Naive thymus-derived CD8-positive, alpha-beta T cell (primary cell): Measurements from ENCODE around the gene CKAP2L. TPM values are rescaled to one million over a fixed set of nuclear protein-coding genes. Genes with fewer than 3 reads are reported as not detected.

Experiments
- ATAC-seq, 2 donors: fragments of 150-1000 bp; cut with Tn5 transposase in 1 of 2; sonication (Bioruptor Pico), chemical (Tn5 transposase) in 1 of 2; 1 replicate in 1 of 2; 2 replicates in 1 of 2; pipeline ENCODE4 v1.10.0; 2021; ENCODE audit warnings: mild to moderate bottlenecking in 2 of 2, moderate library complexity in 2 of 2
- POLR2A ChIA-PET: fragments of 350-600 bp; sonication (Branson Sonifier 250); formaldehyde crosslinking; loops from one replicate; lab custom pipeline; 2021; ENCODE audit warnings: antibody characterized with exemption; lab: Charles Lee
- DNase-seq, 10 donors: peaks; one replicate each; pipeline versions ENCODE4 v3.0.0 to v3.0.0-alpha.2; 2020 to 2022
- H3K27ac Mint-ChIP-seq, 10 donors: one replicate each; pipeline ENCODE4 v1.8.0; 2020 to 2022; ENCODE audit warnings: mild to moderate bottlenecking in 10 of 10, mixed read lengths in 10 of 10, moderate library complexity in 4 of 10, inconsistent platforms in 1 of 10
- H3K27me3 Mint-ChIP-seq, 5 donors: one replicate each; pipeline ENCODE4 v1.8.0; 2021 to 2022; ENCODE audit warnings: mixed read lengths in 5 of 5
- H3K36me3 Mint-ChIP-seq, 3 donors: one replicate each; pipeline ENCODE4 v1.8.0; 2020 to 2022; ENCODE audit warnings: mixed read lengths in 3 of 3, mild to moderate bottlenecking in 2 of 3, inconsistent platforms in 1 of 3
- H3K4me1 Mint-ChIP-seq, 4 donors: one replicate each; pipeline ENCODE4 v1.8.0; 2021 to 2022; ENCODE audit warnings: mixed read lengths in 4 of 4
- H3K4me3 Mint-ChIP-seq, 10 donors: one replicate each; pipeline ENCODE4 v1.8.0; 2020 to 2022; ENCODE audit warnings: mild to moderate bottlenecking in 10 of 10, mixed read lengths in 10 of 10, moderate library complexity in 6 of 10, inconsistent platforms in 1 of 10
- H3K9me3 Mint-ChIP-seq, 9 donors: one replicate each; pipeline ENCODE4 v1.8.0; 2020 to 2022; ENCODE audit warnings: mixed read lengths in 9 of 9, mild to moderate bottlenecking in 3 of 9, inconsistent platforms in 1 of 9, moderate library complexity in 1 of 9
- polyA plus RNA-seq, 3 donors: library from polyadenylated mRNA; unstranded; fragments of 300-500 nt; fragmentation: Illumina TruSeq; gene quantifications; one replicate each; pipeline ENCODE4 v1.2.3, GENCODE V29; 2021
- total RNA-seq, 8 experiments: library from RNA in 2 of 8; stranded (reverse) in 2 of 8; gene quantifications; one replicate each; pipeline ENCODE4 v1.2.3 and lab custom pipeline; 2021 to 2026

The CKAP2L gene
- total and polyA plus RNA-seq, 5 experiments from 2014 or later = not detected

DNA sequence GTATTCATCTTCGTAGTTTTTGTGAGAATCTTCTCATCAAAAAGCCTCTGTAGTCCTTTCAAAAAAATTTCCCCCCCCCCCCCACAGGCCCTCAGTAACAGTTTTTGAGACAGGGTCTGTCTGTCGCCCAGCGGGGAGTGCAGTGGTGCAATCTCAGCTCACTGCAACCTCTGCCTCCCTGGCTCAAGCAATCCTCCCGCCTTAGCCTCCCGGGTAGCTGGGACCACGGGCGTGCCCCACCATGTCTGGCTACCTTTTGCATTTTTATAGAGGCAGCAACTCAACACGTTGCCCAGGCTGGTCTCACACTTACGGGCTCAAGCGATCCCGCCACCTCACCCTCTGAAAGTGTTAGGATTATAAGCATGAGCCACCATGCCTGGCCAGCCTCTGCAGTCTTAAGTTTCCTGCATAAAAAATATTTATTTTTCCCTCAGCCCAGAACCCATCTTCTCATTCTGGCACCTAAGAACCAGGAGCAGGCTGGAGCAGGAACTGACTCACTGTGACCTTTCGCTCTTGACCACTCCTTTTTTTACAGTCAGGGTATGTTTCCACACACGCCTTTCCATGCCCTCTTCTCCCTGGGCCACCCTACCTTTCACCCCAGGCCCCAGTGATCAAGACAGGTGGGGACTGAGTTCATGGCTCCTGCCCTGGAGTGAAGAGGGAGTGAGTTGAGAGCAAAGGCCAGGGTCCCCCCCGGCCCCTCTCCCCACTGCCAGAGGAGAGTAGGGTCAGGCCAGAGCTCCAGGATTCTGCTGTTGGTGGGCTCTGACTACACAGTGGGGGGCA lies 76.1 kb downstream of the CKAP2L start:
- Mint-ChIP-seq H3K4me1 (peaks cover 4 to 40% (median 15%) of the 10 kb centered on the region in 4 donors), H3K4me3 (no peak overlapping the region), H3K27ac (no peak overlapping the region), H3K9me3 (no peaks in the 10 kb centered on the region), H3K27me3 (peaks cover 0 to 2% (median 0%) of the 10 kb centered on the region in 5 donors), H3K36me3 (no peaks in the 10 kb centered on the region)
- POLR2A ChIA-PET = interaction anchor here (0.7 to 1.1 kb wide), 3 partner anchors 7 to 58 kb away, joined by 3 to 4 read pairs (median 4); no protein-coding TSS in a partner anchor
- DNase-seq (no peak), ATAC-seq (no peak)

GRCh38 chr2:112687522-112687921 lies 76.9 kb downstream of the CKAP2L start:
- Mint-ChIP-seq H3K27me3 (peaks cover 0 to 2% (median 0%) of the 10 kb centered on the region in 5 donors), H3K36me3 (no peaks in the 10 kb centered on the region), H3K9me3 (no peaks in the 10 kb centered on the region), H3K4me3 (no peak overlapping the region), H3K27ac (no peak overlapping the region), H3K4me1 (peaks cover 0 to 33% (median 10%) of the 10 kb centered on the region in 4 donors)
- DNase-seq = no peak
- POLR2A ChIA-PET = interaction anchor here (0.5 to 1.1 kb wide), 4 partner anchors 8 to 57 kb away, joined by 3 to 4 read pairs (median 4); no protein-coding TSS in a partner anchor
- ATAC-seq = no peak

Other genes starting within 250 kb of the CKAP2L start
- 10 to 100 TPM; 28.5 to 33.8 TPM for gene POLR1B, start 222.1 kb downstream of the CKAP2L start, total RNA-seq
- 10 to 100 TPM; 14.9 to 23.8 (median 17.5) TPM for gene POLR1B, start 222.1 kb downstream of the CKAP2L start, polyA plus RNA-seq
- gene CHCHD5, start 180.0 kb downstream of the CKAP2L start, total RNA-seq = 10 to 100 TPM; 20.8 to 27.1 TPM
- 10 to 100 TPM; 43.6 to 61.7 (median 46.2) TPM for gene CHCHD5, start 180.0 kb downstream of the CKAP2L start, polyA plus RNA-seq
- 10 to 100 TPM; 71.2 to 75.6 TPM for gene SLC20A1, start 118.7 kb downstream of the CKAP2L start, total RNA-seq
- 10 to 100 TPM; 17.0 to 33.7 (median 21.2) TPM for gene SLC20A1, start 118.7 kb downstream of the CKAP2L start, polyA plus RNA-seq
- gene NT5DC4, start 43.6 kb downstream of the CKAP2L start, total RNA-seq = not detected
- not detected for gene NT5DC4, start 43.6 kb downstream of the CKAP2L start, polyA plus RNA-seq
- gene IL1A, start 19.9 kb upstream of the CKAP2L start, total RNA-seq = not detected
- gene IL1A, start 19.9 kb upstream of the CKAP2L start, polyA plus RNA-seq = not detected
- gene IL1B, start 72.2 kb upstream of the CKAP2L start, total RNA-seq = not detected
- gene IL1B, start 72.2 kb upstream of the CKAP2L start, polyA plus RNA-seq = not detected
- not detected for gene IL37, start 146.6 kb upstream of the CKAP2L start, total RNA-seq
- gene IL37, start 146.6 kb upstream of the CKAP2L start, polyA plus RNA-seq = not detected
- gene IL36G, start 213.4 kb upstream of the CKAP2L start, total RNA-seq = not detected
- not detected for gene IL36G, start 213.4 kb upstream of the CKAP2L start, polyA plus RNA-seq
- 1 to 10 TPM; 1.2 to 2.1 TPM for gene IL36A, start 240.8 kb upstream of the CKAP2L start, total RNA-seq
- gene IL36A, start 240.8 kb upstream of the CKAP2L start, polyA plus RNA-seq = under 1 TPM in 2 of 3 donors, not detected in 1; 0.25 to 0.47 TPM